DOHH2 (cell line): ENCODE data around the gene BDH1.

ENCODE experiments used
- CTCF ChIP-seq: fragments of 200-600 bp; sonication (generic); IDR thresholded peaks from one replicate; pipeline ENCODE4 v1.5.1; 2014; ENCODE audit warnings: antibody characterized with exemption, mild to moderate bottlenecking, low read depth, low read length; ENCODE audit not compliant: poor library complexity, severe bottlenecking
- EZH2phosphoT487 ChIP-seq: fragments of 200-600 bp; sonication (generic); IDR thresholded peaks from 2 replicates; pipeline ENCODE4 v1.6.1; 2017; ENCODE audit warnings: borderline replicate concordance, mild to moderate bottlenecking, antibody characterized with exemption, low read length, moderate library complexity, mixed read lengths

DNA sequence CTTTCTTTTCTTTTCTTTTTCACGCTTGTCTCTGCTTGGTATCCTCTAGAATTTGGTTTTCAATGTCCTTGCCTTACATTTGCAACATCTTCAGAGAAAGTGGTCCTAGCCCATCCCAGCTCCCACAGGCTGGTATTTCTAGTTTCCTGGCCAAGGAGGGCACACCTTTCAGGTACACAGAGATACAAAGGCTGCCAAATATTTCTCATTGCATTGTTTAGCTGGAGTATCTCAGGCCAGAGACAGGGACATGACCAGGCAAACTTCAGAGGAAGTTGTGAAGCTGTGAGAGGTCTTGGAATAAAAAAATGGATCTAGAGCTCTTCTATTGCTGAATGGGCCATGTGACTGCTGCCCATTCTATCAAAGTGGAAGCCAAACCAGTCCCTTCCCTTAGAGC is 68.9 kb downstream of the BDH1 start:
- TF ChIP-seq CTCF (no peak), EZH2phosphoT487 (no peak)
